Measurements from ENCODE around the gene CSTA. TPM values are rescaled to one million over a fixed set of nuclear protein-coding genes. Genes with fewer than 3 reads are reported as not detected.

CSTA gene
- total and polyA plus RNA-seq, 2 of the 13 experiments (the other 11 are each of a cell fraction or from before 2014, with no cell fraction given), result 3.9 to 11.0 TPM

DNA sequence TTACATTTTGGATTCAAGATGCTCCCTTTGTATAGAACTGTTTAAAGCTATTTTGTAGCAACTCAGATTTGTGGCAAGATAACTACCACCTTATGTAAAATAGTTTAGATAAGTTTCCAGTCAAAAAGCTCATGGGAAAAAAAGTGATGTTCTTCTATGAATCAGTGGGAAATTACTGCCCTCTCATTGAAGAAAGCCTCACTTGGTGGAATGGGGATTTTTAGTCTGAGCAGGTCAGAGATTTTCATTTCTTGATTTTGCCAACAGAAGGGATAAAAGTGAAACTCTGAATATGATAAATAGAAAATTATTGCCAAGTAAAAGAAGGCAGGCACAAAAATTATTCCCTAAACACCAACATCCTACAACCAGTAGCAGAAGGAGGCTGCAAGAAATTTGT lies 25.8 kb upstream of the CSTA start:
- intact Hi-C loops (cut with micrococcal nuclease; ENCODE audit: unreplicated experiment) (no loop called here), in situ Hi-C loops (cut with HindIII; ENCODE audit: extremely low pct_ligation_motif_present, low pct_unique_long_range_greater_than_20kb) (no loop called here)
- Histone ChIP-seq H3K4me1 (ENCODE audit: insufficient read depth, low read length) (no peaks in the 10 kb centered on the region), H3K79me2 (ENCODE audit: insufficient read depth, low read length) (no peaks in the 10 kb centered on the region), H3K4me2 (ENCODE audit: low read depth, low read length) (no peak overlapping the region), H3K27ac (ENCODE audit: extremely low read length, insufficient read depth, low read length) (no peak overlapping the region), H3K4me3 (replicated peaks in 1 of 3; ENCODE audit: insufficient read depth in 1 of 3, low read depth in 2 of 3, low read length in 3 of 3) (no peak overlapping the region), H3K36me3 (replicated peaks in 1 of 2; ENCODE audit: control insufficient read depth in 1 of 2, insufficient read depth in 2 of 2, low read length in 2 of 2) (no peaks in the 10 kb centered on the region), H3K9me3 (ENCODE audit: low read length) (0 out of 2 replicates have a peak, but pooled peaks cover 4% of the 10 kb centered on the region), H4K20me1 (ENCODE audit: insufficient read depth, low read length) (no peaks in the 10 kb centered on the region), H2AFZ (ENCODE audit: low read length) (no peak overlapping the region), H3K27me3 (ENCODE audit: control insufficient read depth in 1 of 2, insufficient read depth in 2 of 2, low read length in 2 of 2) (no peaks in the 10 kb centered on the region), H3K9ac (ENCODE audit: insufficient read depth, low read depth, low read length) (no peak overlapping the region)
- ChIA-PET POLR2A (no interaction called here), CTCF (ENCODE audit: low intra/inter-chr PET ratio, low total read pairs) (interaction anchor here (1.0 to 1.7 kb wide), 2 partner anchors 198 to 753 kb away, joined by 4 to 7 read pairs; partner anchors contain the start of gene POLQ)
- DNase-seq (ENCODE audit: low spot score) (no peak), ATAC-seq (no peak), FAIRE-seq (no peak)
- no TSS peak for BruUV-seq (replicated peaks)
- TF ChIP-seq, protein P1, sequence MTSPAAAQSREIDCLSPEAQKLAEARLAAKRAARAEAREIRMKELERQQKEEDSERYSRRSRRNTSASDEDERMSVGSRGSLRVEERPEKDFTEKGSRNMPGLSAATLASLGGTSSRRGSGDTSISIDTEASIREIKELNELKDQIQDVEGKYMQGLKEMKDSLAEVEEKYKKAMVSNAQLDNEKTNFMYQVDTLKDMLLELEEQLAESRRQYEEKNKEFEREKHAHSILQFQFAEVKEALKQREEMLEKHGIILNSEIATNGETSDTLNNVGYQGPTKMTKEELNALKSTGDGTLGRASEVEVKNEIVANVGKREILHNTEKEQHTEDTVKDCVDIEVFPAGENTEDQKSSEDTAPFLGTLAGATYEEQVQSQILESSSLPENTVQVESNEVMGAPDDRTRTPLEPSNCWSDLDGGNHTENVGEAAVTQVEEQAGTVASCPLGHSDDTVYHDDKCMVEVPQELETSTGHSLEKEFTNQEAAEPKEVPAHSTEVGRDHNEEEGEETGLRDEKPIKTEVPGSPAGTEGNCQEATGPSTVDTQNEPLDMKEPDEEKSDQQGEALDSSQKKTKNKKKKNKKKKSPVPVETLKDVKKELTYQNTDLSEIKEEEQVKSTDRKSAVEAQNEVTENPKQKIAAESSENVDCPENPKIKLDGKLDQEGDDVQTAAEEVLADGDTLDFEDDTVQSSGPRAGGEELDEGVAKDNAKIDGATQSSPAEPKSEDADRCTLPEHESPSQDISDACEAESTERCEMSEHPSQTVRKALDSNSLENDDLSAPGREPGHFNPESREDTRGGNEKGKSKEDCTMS (CRISPR knock-in tag; conservative IDR thresholded peaks at IDR 0.05), result no peak
- TF ChIP-seq, protein P2, sequence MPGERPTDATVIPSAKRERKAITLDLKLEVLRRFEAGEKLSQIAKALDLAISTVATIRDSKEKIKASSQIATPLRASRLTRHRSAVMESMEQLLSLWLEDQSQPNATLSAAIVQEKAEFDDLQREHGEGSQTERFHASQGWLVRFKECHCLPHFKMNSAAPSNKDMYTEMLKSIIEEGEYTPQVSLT (CRISPR knock-in tag; IDR thresholded peaks at IDR 0.05; ENCODE audit: borderline replicate concordance, low read depth), result no peak
- TF ChIP-seq RCOR2 (CRISPR knock-in tag; IDR thresholded peaks at IDR 0.05), result no peak
- no peak for TF ChIP-seq SMARCC2 (IDR thresholded peaks at IDR 0.05)
- TF ChIP-seq, protein P3, sequence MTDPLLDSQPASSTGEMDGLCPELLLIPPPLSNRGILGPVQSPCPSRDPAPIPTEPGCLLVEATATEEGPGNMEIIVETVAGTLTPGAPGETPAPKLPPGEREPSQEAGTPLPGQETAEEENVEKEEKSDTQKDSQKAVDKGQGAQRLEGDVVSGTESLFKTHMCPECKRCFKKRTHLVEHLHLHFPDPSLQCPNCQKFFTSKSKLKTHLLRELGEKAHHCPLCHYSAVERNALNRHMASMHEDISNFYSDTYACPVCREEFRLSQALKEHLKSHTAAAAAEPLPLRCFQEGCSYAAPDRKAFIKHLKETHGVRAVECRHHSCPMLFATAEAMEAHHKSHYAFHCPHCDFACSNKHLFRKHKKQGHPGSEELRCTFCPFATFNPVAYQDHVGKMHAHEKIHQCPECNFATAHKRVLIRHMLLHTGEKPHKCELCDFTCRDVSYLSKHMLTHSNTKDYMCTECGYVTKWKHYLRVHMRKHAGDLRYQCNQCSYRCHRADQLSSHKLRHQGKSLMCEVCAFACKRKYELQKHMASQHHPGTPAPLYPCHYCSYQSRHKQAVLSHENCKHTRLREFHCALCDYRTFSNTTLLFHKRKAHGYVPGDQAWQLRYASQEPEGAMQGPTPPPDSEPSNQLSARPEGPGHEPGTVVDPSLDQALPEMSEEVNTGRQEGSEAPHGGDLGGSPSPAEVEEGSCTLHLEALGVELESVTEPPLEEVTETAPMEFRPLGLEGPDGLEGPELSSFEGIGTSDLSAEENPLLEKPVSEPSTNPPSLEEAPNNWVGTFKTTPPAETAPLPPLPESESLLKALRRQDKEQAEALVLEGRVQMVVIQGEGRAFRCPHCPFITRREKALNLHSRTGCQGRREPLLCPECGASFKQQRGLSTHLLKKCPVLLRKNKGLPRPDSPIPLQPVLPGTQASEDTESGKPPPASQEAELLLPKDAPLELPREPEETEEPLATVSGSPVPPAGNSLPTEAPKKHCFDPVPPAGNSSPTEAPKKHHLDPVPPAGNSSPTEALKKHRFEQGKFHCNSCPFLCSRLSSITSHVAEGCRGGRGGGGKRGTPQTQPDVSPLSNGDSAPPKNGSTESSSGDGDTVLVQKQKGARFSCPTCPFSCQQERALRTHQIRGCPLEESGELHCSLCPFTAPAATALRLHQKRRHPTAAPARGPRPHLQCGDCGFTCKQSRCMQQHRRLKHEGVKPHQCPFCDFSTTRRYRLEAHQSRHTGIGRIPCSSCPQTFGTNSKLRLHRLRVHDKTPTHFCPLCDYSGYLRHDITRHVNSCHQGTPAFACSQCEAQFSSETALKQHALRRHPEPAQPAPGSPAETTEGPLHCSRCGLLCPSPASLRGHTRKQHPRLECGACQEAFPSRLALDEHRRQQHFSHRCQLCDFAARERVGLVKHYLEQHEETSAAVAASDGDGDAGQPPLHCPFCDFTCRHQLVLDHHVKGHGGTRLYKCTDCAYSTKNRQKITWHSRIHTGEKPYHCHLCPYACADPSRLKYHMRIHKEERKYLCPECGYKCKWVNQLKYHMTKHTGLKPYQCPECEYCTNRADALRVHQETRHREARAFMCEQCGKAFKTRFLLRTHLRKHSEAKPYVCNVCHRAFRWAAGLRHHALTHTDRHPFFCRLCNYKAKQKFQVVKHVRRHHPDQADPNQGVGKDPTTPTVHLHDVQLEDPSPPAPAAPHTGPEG (CRISPR knock-in tag; IDR thresholded peaks at IDR 0.05), result no peak
- no peak for TF ChIP-seq ATAD3A (CRISPR knock-in tag; IDR thresholded peaks at IDR 0.05)
- TF ChIP-seq, protein P4, sequence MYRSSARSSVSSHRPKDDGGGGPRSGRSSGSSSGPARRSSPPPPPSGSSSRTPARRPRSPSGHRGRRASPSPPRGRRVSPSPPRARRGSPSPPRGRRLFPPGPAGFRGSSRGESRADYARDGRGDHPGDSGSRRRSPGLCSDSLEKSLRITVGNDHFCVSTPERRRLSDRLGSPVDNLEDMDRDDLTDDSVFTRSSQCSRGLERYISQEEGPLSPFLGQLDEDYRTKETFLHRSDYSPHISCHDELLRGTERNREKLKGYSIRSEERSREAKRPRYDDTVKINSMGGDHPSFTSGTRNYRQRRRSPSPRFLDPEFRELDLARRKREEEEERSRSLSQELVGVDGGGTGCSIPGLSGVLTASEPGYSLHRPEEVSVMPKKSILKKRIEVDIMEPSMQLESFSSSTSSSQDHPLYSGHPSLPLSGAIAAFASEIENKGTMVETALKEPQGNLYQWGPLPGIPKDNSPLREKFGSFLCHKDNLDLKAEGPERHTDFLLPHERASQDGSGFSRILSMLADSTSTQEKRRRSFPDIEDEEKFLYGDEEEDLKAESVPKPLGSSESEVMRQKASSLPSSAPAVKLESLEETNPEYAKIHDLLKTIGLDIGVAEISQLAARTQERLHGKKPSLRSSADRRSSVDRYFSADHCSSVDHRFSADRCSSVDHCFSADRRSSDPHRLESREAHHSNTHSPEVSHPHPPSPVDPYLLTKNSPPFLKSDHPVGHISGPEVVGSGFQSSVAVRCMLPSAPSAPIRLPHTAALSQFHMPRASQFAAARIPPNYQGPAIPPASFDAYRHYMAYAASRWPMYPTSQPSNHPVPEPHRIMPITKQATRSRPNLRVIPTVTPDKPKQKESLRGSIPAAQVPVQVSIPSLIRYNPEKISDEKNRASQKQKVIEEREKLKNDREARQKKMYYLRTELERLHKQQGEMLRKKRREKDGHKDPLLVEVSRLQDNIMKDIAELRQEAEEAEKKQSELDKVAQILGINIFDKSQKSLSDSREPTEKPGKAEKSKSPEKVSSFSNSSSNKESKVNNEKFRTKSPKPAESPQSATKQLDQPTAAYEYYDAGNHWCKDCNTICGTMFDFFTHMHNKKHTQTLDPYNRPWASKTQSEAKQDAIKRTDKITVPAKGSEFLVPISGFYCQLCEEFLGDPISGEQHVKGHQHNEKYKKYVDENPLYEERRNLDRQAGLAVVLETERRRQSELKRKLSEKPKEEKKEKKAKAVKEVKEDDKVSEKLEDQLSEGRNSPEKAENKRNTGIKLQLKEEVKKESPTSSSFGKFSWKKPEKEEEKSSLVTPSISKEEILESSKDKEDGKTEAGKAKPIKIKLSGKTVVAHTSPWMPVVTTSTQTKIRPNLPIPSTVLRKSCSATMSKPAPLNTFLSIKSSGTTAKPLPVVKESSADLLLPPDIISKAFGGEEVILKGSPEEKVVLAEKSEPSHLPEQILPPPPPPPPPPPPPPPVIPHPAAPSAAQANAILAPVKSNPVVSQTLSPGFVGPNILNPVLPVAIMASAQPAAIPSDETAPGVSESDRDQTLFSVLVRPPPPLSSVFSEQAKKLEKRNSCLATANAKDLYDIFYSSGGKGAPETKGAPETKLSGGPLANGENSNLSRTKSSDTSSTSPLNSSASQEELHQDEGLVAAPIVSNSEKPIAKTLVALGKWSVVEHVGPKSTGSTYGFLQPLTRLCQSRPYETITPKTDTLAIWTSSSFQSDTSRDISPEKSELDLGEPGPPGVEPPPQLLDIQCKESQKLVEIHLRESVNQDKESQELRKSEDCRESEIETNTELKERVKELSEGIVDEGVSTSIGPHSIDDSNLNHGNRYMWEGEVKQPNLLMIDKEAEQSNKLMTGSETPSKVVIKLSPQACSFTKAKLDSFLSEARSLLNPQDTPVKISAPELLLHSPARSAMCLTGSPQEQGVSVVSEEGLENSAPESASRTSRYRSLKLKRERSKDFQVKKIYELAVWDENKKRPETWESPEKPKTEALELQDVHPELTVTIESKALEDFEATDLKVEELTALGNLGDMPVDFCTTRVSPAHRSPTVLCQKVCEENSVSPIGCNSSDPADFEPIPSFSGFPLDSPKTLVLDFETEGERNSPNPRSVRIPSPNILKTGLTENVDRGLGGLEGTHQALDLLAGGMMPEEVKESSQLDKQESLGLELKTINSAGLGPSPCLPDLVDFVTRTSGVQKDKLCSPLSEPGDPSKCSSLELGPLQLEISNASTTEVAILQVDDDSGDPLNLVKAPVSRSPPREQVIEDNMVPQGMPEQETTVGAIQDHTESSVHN (CRISPR knock-in tag; IDR thresholded peaks at IDR 0.05), result no peak
- TF ChIP-seq SMAD3 (CRISPR knock-in tag; IDR thresholded peaks at IDR 0.05), result no peak

Data from HepG2 (cell line).